GM23248 (cell line): ENCODE results near the gene MYPOP. TPM values are rescaled to one million over a fixed set of nuclear protein-coding genes. Genes with fewer than 3 reads are reported as not detected.
"Not testable (repeated sequence)": the region's sequence is repeated elsewhere in the genome, so short reads cannot be mapped to it uniquely, and the experiment has no call there.

Source experiments
- DNase-seq: peaks from one replicate; pipeline ENCODE4 v3.0.0-alpha.2; 2015
- H2AFZ ChIP-seq: fragments of 200-600 bp; sonication (generic); 2 replicates; pipeline ENCODE4 v1.6.1; 2016; ENCODE audit warnings: antibody characterized with exemption
- H3F3A ChIP-seq: fragments of 200-600 bp; sonication (generic); 2 replicates; pipeline ENCODE4 v1.6.1; 2016; ENCODE audit warnings: mild to moderate bottlenecking, antibody characterized with exemption, mixed run types; ENCODE audit not compliant: insufficient read depth
- H3K27ac ChIP-seq: fragments of 200-600 bp; sonication (generic); 2 replicates; pipeline ENCODE4 v1.5.1; 2016; ENCODE audit warnings: mild to moderate bottlenecking
- H3K27me3 ChIP-seq: fragments of 200-600 bp; sonication (generic); replicated peaks from 2 replicates; pipeline ENCODE4 v1.6.1; 2016; ENCODE audit warnings: mild to moderate bottlenecking; ENCODE audit not compliant: insufficient read depth
- H3K36me3 ChIP-seq: fragments of 200-600 bp; sonication (generic); 2 replicates; pipeline ENCODE4 v1.6.1; 2016; ENCODE audit warnings: low read depth, mild to moderate bottlenecking
- H3K4me1 ChIP-seq: fragments of 200-600 bp; sonication (generic); 2 replicates; pipeline ENCODE4 v1.6.1; 2016; ENCODE audit warnings: mild to moderate bottlenecking; ENCODE audit not compliant: insufficient read depth
- H3K4me2 ChIP-seq: fragments of 200-600 bp; sonication (generic); one replicate; pipeline ENCODE4 v1.6.1; 2016; ENCODE audit warnings: mild to moderate bottlenecking; ENCODE audit not compliant: unreplicated experiment
- H3K4me3 ChIP-seq: fragments of 200-600 bp; sonication (generic); 2 replicates; pipeline ENCODE4 v1.5.1; 2016; ENCODE audit warnings: mild to moderate bottlenecking
- H3K79me2 ChIP-seq: fragments of 200-600 bp; sonication (generic); 2 replicates; pipeline ENCODE4 v1.6.1; 2016; ENCODE audit warnings: mild to moderate bottlenecking; ENCODE audit not compliant: insufficient read depth
- H3K9ac ChIP-seq: fragments of 200-600 bp; sonication (generic); 2 replicates; pipeline ENCODE4 v1.6.1; 2016; ENCODE audit warnings: mild to moderate bottlenecking
- H3K9me2 ChIP-seq: fragments of 200-600 bp; sonication (generic); 2 replicates; pipeline ENCODE4 v1.6.1; 2016; ENCODE audit warnings: mixed run types, mild to moderate bottlenecking, moderate library complexity; ENCODE audit not compliant: insufficient read depth
- H3K9me3 ChIP-seq: fragments of 200-600 bp; sonication (generic); one replicate; pipeline ENCODE4 v1.6.1; 2017; ENCODE audit warnings: low read depth
- H4K20me1 ChIP-seq: fragments of 200-600 bp; sonication (generic); 2 replicates; pipeline ENCODE4 v1.6.0; 2016; ENCODE audit not compliant: insufficient read depth
- EZH2 ChIP-seq: fragments of 200-600 bp; sonication (generic); IDR thresholded peaks from 2 replicates; pipeline ENCODE4 v1.6.1; 2018; ENCODE audit warnings: antibody characterized with exemption, mild to moderate bottlenecking; ENCODE audit not compliant: insufficient read depth, poor library complexity, severe bottlenecking
- EZH2phosphoT487 ChIP-seq: fragments of 200-600 bp; sonication (generic); IDR thresholded peaks from 2 replicates; pipeline ENCODE4 v1.6.1; 2018; ENCODE audit warnings: antibody characterized with exemption, moderate library complexity, mild to moderate bottlenecking, low read depth; ENCODE audit not compliant: insufficient read depth
- WGBS, 2 experiments: methylation state at CpG; one replicate each; pipeline ENCODE4 v1.1.6; 2015 to 2017; ENCODE audit warnings: low lambda C conversion rate in 2 of 2, low coverage in 1 of 2; ENCODE audit errors: missing lambda C conversion rate in 2 of 2; 5-methylcytosine and 5-hydroxymethylcytosine counted together
- in situ Hi-C: fragments of 300-500 bp; cut with MboI; formaldehyde crosslinking; loops from 2 replicates; pipeline ENCODE4 v1.15.0; 2020
- polyA plus RNA-seq: library from polyadenylated mRNA; unstranded; fragments of >200 nt; fragmentation: Nextera tagmentation; extraction: Ambion mirVana; gene quantifications from 2 replicates; pipeline ENCODE4 v1.2.1, GENCODE V29; 2016
- total RNA-seq: library from RNA; depleted of rRNA; stranded (reverse); fragments of >200 nt; shearing (Covaris generic); gene quantifications from 2 replicates; pipeline ENCODE4 v1.2.3, GENCODE V29; 2014

The MYPOP gene
- total and polyA plus RNA-seq, 2 experiments from 2014 or later = 1.6 to 3.5 TPM

DNA sequence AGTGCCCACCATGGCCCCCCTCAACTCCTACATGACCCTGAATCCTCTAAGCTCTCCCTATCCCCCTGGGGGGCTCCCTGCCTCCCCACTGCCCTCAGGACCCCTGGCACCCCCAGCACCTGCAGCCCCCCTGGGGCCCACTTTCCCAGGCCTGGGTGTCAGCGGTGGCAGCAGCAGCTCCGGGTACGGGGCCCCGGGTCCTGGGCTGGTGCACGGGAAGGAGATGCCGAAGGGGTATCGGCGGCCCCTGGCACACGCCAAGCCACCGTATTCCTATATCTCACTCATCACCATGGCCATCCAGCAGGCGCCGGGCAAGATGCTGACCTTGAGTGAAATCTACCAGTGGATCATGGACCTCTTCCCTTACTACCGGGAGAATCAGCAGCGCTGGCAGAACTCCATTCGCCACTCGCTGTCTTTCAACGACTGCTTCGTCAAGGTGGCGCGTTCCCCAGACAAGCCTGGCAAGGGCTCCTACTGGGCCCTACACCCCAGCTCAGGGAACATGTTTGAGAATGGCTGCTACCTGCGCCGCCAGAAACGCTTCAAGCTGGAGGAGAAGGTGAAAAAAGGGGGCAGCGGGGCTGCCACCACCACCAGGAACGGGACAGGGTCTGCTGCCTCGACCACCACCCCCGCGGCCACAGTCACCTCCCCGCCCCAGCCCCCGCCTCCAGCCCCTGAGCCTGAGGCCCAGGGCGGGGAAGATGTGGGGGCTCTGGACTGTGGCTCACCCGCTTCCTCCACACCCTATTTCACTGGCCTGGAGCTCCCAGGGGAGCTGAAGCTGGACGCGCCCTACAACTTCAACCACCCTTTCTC, 30.1 kb downstream of the MYPOP start:
- H3F3A ChIP-seq = no peaks in the 10 kb centered on the region
- H4K20me1 ChIP-seq = no peaks in the 10 kb centered on the region
- no peak overlapping the region for H3K4me3 ChIP-seq
- in situ Hi-C loops = no loop called here
- H3K9me3 ChIP-seq = no peaks in the 10 kb centered on the region
- H3K27me3 ChIP-seq = no peaks in the 10 kb centered on the region
- no peak for TF ChIP-seq EZH2phosphoT487
- TF ChIP-seq EZH2 = no peak
- H3K79me2 ChIP-seq = no peaks in the 10 kb centered on the region
- WGBS, 2 experiments = 86 to 87% methylated on average over 25 to 34 of the region's 34 CpGs
- no peak overlapping the region for H2AFZ ChIP-seq
- no peak for DNase-seq
- H3K36me3 ChIP-seq = no peaks in the 10 kb centered on the region
- H3K27ac ChIP-seq = no peak overlapping the region
- no peaks in the 10 kb centered on the region for H3K4me1 ChIP-seq
- no peak overlapping the region for H3K9ac ChIP-seq
- H3K4me2 ChIP-seq = no peak overlapping the region
- no peaks in the 10 kb centered on the region for H3K9me2 ChIP-seq

GRCh38 chr19:45870798-45871197, 31.6 kb downstream of the MYPOP start:
- no peak overlapping the region for H3K27ac ChIP-seq
- no peaks in the 10 kb centered on the region for H3K4me1 ChIP-seq
- H3K4me2 ChIP-seq = no peak overlapping the region
- no peaks in the 10 kb centered on the region for H3K9me2 ChIP-seq
- H4K20me1 ChIP-seq = no peaks in the 10 kb centered on the region
- H3K36me3 ChIP-seq = no peaks in the 10 kb centered on the region
- H3K27me3 ChIP-seq = peaks cover 8% of the 10 kb centered on the region
- H3K9ac ChIP-seq = no peak overlapping the region
- DNase-seq = no peak
- 67 to 75% methylated on average over 5 of the region's 5 CpGs for WGBS, 2 experiments
- no peaks in the 10 kb centered on the region for H3K79me2 ChIP-seq
- TF ChIP-seq EZH2 (no peak), EZH2phosphoT487 (no peak)
- H3F3A ChIP-seq = no peaks in the 10 kb centered on the region
- no peak overlapping the region for H3K4me3 ChIP-seq
- no peaks in the 10 kb centered on the region for H3K9me3 ChIP-seq
- in situ Hi-C loops = no loop called here
- H2AFZ ChIP-seq = no peak overlapping the region

DNA sequence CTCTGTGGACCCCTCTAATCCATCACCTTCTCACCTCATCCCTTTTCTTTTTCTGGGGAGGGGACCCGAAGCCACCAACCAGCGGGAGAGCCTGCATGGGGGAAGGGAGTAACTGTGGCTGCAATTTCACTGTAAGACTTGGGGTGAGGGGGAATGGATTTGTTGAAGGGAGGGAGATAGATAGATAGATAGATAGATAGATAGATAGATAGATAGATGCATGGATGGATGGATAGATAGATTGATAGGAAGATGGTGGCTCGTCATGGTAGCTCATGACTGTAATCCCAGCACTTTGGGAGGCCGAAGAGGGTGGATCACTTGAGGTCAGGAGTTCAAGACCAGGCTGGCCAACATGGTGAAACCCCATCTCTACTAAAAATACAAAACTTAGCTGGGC, 35.2 kb downstream of the MYPOP start:
- H3K27ac ChIP-seq, DNase-seq, in situ Hi-C loops, H3K36me3 ChIP-seq, H2AFZ ChIP-seq, H4K20me1 ChIP-seq, H3K9me3 ChIP-seq, H3K79me2 ChIP-seq, H3F3A ChIP-seq, H3K4me1 ChIP-seq, H3K9me2 ChIP-seq, H3K4me3 ChIP-seq, H3K9ac ChIP-seq, H3K4me2 ChIP-seq: not testable (repeated sequence)
- 91 to 92% methylated on average over 4 of the region's 4 CpGs for WGBS, 2 experiments
- H3K27me3 ChIP-seq = peaks cover 27% of the 10 kb centered on the region

DNA sequence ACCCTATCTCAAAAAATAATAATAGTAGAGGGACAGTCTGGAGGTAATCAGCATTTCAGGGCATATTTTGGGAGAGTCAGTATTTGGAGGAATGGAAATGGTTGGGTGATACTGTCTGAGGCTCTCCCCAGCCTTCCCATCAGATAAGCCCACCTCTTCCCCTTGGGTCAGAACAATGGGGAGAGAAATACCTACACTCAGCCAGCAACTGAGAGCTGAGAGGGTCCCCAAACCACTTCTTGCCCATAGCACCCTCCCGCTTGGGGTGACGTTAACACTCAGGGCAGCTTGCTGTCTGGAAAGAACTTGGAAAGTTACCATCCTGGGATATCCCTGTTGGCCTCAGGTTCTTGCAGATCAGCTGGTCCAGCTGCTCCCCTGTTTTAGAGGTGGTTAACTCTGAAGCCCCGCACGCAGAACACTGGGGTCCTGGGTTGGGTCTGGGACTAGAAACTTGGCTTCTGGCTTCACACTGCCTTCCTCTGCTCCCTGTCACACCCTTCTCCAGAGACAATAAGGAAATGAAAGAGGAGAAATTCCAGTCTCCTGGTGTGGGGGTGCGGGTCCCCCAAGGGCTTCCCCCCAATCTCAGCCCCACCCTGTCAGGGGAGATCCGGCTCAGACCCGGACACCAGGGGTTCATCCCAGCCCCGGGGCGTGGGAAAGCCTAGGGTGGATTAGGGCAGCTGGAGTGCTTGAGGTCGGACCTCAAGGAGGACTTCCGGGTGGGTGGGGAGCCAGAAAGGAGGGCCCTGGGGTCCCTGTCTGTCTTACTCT, 35.8 kb downstream of the MYPOP start:
- Histone ChIP-seq H3K9me2 (no peaks in the 10 kb centered on the region), H2AFZ (no peak overlapping the region), H3K4me1 (peaks cover 4% of the 10 kb centered on the region; the same call in 1 of the 2 replicates), H3F3A (peaks cover 10% of the 10 kb centered on the region; the same call in 1 of the 2 replicates), H3K9ac (no peak overlapping the region), H4K20me1 (no peaks in the 10 kb centered on the region), H3K9me3 (no peaks in the 10 kb centered on the region), H3K27me3 (peaks cover 27% of the 10 kb centered on the region), H3K79me2 (peaks cover 10% of the 10 kb centered on the region), H3K4me3 (no peak overlapping the region), H3K27ac (no peak overlapping the region), H3K36me3 (no peaks in the 10 kb centered on the region), H3K4me2 (no peak overlapping the region)
- TF ChIP-seq EZH2phosphoT487 (no peak), EZH2 (no peak)
- WGBS, 2 experiments = 50 to 71% methylated on average over 7 to 11 of the region's 11 CpGs
- no peak for DNase-seq
- in situ Hi-C loops = no loop called here
